Activated T-cell treated with anti-CD3 and anti-CD28 coated beads for 4 hours (primary cell): Measurements from ENCODE around the gene PRKCZ.
"Not testable (repeated sequence)": the region's sequence is repeated elsewhere in the genome, so short reads cannot be mapped to it uniquely, and the experiment has no call there.

Source experiments
- DNase-seq: peaks from one replicate; pipeline ENCODE4 v3.0.0-alpha.2; 2020

PRKCZ gene

DNA sequence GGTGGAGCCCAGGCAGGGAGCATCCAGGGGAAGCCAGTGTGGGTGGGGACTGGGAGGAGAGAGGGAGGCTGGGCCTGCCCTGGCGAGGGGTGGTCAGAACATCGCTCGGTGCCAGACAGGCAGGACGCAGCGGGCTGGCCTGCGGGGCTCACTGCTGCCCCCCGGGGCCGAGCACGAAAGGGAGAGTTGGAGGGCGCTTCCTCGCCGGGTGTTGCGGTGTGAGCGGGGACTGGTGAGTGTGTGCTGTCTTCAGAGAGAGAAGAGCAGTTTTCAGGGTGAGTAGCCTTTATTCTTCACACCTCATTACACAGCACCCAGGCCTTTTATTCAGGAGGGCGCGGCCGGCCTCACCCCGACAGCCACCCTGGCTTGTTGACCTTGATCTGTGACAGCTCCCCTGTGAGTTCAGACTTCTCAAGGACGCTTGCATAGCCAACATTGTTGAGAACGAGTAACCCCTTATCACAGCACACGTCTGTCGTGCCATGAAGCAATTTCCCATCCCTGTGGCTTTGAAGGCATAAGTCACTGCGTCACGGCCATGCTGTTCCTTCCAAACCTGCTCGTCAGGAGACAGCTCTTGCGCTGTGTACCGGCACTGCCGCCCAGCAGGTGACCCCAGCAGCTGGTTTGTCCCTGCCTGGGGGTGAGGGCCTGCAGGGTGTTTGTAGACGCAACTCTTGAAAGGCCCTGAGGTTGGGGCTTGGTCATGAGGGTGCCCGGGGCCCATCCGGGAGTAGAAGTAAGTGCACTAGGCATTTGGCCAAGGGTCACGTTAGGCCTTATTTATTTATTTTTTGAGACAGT lies 54.6 kb downstream of the PRKCZ start:
- DNase-seq = no peak

GRCh38 chr1:2105781-2106524 lies 55.7 kb downstream of the PRKCZ start:
- DNase-seq = no peak

DNA sequence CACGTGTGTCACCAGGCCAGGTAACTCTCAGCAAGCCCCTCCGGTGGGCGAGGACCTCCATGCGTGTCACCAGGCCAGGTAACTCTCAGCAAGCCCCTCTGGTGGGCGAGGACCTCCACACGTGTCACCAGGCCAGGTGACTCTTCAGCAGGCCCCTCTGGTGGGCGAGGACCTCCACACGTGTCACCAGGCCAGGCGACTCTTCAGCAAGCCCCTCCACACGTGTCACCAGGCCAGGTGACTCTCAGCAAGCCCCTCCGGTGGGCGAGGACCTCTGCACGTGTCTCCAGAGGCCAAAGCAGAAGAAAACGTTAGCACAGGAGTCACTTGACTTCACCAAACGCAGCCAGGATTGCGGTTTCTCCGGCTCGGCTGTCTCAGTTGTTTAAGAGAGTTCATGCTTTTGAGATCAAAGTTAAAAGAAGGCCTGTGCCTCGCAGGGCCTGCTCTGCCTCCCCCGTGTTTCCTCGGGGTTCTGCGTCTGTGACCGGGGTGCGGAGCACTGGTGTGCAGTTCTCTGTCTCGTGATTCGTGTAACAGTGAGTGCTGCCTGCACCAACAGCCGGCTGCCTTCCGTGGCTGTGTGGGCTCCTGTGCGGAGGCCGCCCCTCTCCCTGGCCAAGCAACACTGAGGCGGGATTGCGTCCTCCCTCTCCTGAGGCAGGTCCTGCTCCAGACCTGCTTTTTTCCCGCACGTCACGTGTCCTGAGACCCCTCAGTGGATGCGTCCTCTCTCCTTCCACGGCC lies 56.6 kb downstream of the PRKCZ start:
- no peak for DNase-seq

DNA sequence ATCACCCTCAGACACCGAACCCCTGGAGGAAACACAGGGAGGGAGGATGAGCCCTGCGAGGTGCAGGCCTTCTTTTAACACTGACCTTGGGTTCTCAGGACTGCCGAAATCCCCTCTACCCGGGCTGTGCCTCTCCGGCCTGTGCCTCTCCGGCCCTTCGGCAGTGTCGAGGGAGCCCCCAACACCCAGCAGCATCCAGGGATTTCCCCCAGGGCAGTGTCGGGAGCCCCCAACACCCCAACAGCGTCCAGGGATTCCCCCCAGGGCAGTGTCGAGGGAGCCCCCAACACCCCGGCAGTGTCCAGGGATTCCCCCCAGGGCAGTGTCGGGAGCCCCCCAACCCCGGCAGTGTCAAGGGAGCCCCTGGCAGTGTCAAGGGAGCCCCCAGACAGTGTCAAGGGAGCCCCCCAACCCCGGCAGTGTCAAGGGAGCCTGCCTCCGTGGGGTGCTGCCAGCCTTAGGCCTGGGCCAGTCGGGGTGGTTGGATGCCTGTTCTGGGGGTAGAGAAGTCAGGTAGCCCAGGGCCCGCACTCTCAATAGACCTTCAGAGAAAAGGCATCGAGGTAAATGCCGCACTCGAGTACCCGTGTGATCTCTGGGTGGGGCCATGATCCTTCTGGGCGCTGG lies 57.5 kb downstream of the PRKCZ start:
- DNase-seq = no peak

GRCh38 chr1:2108213-2108876 lies 58.1 kb downstream of the PRKCZ start:
- DNase-seq = no peak

DNA sequence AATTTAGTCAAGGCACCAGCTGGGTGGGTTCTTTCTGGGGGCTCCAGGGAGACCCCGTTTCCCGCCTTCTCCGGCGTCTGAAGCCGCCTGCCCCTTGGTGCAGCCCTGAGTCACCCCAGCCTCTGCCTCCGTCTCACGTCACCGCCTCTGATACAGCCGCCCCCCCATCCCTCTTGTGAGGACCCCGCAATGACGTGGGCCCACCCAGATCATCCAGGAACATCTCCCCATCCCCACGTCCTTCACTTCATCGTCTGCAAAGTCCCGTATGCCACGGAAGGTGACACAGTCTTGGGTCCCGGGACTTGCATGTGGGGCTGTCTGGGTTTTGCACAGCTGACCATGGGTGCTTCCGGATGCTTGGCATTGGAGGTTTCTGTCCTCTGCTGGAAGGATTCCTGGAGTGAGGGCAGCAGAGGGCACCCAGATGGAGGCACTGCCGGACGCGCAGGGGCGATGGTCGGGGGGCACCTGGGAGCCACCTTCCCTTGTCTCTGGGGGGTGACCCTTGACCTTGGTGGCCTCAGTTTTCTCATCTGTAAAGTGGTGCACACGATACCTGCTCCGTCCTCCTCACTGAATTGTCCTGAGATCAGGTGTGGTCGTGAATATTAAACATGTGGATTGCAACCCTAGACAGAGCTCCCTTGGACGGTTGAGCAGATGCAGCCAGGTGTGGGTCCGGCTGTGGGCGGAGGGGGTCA lies 58.8 kb downstream of the PRKCZ start:
- no peak for DNase-seq

- DNase-seq = no peak
Measured at GRCh38 chr1:2109581-2110021, 59.4 kb downstream of the PRKCZ start.

GRCh38 chr1:2110191-2110737 lies 60.1 kb downstream of the PRKCZ start:
- DNase-seq = no peak

DNA sequence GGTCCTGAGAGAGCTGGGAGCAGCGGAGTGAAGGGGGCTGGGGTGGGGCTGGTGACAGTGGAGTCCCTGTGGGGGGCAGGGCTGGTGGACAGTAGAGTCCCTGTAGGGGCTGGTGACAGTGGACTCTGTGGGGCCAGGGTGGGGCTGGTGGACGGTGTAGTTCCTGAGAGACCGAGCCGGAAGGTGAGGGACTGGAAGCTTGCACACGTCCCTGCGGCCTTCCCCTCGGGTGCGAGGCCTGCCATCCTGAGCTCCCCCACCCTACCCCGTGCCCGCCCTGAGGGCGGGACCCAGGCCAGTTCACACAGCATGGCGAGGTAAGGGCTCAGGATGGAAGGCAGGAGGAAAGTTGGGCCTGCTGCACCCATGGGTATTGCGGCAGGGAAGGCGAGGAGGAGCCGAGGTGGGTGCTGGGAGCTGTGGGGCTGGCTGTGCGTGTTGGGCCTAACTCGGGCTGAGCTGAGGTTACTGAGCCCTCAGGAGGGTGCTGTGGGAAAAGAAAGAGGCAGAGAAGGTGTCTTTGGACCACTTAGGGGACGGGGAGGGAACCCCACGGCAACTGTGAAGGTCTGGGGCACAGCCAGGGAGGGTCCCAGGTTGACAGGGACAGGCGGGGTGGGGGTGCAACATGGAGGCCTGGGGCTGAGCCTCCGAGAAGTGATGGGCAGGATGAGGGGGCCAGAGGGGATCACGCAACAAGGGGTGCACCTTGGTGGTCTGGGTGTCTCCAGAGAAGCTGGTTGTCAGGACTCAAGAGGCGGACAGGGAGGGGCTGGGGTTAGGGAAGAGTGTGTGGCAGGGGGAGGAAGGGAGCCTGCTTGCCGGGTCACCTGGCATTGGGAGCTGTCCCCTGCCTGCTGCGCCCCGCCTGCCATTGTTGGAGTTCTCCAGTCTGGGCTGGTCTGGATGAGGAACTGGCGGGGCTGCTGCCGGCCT lies 60.8 kb downstream of the PRKCZ start:
- no peak for DNase-seq

GRCh38 chr1:2111674-2112035 lies 61.4 kb downstream of the PRKCZ start:
- DNase-seq = no peak

GRCh38 chr1:2112280-2112701 lies 62.1 kb downstream of the PRKCZ start:
- DNase-seq = no peak

- DNase-seq = no peak
Measured at GRCh38 chr1:2113620-2114135, 63.5 kb downstream of the PRKCZ start.

DNA sequence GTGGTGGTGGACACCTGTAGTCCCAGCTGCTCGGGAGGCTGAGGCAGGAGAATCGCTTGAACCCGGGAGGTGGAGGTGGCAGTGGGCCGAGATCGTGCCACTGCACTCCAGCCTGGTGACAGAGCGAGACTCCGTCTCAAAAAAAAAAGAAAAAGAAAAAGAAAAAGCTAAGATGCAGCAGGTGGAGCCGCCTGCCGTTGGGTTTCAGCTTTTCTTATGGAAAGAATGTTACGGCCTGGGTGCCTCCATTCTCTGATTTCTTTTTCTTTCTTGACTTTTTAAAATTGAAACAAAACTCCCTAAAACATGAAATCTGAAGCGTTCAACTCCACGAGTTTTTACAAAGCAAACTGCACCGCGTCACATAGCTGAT lies 64.4 kb downstream of the PRKCZ start:
- DNase-seq = not testable (repeated sequence)

- no peak for DNase-seq
Measured at GRCh38 chr1:2115008-2115641, 64.9 kb downstream of the PRKCZ start.

GRCh38 chr1:2115702-2116341 lies 65.6 kb downstream of the PRKCZ start:
- DNase-seq = no peak

- no peak for DNase-seq
Measured at GRCh38 chr1:2119886-2120285, 69.7 kb downstream of the PRKCZ start.

DNA sequence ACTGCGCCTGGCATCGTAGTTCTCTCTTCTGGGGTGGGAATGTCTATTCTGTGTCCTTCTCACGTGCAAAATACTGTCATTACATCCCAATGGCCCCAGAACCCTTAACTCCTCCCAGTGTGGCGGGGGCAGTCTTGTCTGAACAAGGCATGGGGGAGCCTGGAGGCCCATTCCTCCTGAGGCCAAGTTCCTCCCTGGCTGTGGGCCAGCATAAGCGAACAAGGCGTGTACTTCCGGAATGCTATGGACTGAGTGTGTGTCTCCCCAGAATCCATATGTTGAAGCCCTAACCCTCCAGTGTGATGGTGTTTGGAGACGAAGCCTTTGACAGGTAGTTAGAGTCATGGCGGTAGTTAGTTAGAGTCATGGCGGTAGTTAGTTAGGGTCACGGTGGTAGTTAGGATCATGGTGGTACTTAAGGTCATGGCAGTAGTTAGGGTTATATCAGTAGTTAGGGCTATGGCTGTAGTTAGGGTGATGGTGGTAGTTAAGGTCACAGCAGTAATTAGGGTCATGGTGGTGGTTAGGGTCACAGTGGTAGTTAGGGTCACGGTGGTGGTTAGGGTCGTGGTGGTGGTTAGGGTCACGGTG lies 71.0 kb downstream of the PRKCZ start:
- DNase-seq = no peak

DNA sequence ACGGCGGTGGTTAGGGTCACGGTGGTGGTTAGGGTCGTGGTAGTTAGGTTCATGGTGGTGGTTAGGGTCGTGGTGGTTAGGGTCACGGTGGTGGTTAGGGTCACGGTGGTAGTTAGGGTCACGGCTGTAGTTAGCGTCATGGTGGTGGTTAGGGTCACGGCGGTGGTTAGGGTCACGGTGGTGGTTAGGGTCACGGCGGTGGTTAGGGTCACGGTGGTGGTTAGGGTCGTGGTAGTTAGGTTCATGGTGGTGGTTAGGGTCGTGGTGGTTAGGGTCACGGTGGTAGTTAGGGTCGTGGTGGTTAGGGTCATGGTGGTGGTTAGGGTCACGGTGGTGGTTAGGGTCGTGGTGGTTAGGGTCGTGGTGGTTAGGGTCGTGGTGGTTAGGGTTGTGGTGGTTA lies 71.6 kb downstream of the PRKCZ start:
- not testable (repeated sequence) for DNase-seq
